CD4-positive, alpha-beta T cell treated with Interleukin-1 beta for 1 hour (primary cell): ENCODE data around the gene TRAPPC10.

Experiments
- DNase-seq, 2 donors: peaks; one replicate each; pipeline ENCODE4 v3.0.0-alpha.2; 2020 to 2022

Gene TRAPPC10

GRCh38 chr21:44070391-44070790 lies 58.3 kb downstream of the TRAPPC10 start:
- no peak for DNase-seq

DNA sequence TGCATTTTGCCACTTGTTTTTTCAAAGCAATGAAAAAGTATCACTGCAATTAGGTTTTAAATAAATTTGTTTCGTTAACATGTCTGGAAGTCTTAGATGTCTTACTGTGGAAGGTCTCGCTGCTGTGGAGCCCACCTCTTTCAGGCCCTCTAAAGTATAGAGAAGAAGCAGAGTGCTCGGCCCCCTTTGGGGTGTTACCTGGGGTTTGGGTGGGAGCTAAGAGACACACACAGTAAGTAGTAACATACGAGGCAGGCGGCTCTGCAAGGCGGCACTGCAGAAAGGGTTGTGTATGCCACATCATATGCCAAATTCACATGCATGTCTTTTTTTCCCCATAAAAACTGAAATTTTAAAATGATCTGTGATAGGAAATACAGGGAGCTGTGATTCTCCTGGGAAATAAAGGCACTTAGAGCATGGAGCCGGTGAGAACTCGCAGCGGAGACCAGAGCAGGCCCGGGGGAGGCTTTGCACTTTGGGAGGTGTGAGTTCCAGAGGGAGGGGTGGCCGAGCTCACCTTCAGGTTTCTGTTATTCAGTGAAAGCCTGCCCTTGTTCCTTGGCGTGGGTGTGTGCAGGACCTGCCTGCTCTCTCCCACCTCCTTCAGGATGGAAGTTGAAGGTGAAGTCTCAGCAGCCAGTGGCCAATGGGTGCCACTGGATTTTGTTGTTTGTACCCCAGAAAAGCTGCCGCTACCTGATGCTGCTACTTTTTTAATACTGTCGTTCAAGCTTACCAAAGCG lies 59.4 kb downstream of the TRAPPC10 start:
- DNase-seq, result no peak

DNA sequence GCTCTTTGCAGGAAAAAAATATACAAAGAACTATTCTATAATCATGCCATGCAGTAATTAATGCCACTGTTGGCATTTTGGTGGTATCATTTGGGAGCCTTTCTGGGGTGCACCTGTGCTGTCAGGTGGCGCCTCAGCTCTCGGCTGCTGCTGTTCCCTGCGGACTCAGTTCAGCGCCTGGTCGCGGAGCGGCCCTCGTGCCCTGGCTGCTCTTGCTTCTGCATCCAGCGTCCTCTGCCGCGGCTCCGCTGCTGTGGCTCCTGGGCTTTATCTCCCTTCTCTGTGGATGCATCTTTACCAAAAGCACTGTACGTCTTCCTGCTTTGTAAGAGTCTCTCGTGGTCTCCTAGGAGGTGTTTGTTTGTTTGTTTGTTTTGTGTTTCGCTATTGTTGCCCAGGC lies 60.0 kb downstream of the TRAPPC10 start:
- DNase-seq, result no peak

GRCh38 chr21:44074315-44074958 lies 62.3 kb downstream of the TRAPPC10 start:
- peak; percentile 28 to 42 for DNase-seq

DNA sequence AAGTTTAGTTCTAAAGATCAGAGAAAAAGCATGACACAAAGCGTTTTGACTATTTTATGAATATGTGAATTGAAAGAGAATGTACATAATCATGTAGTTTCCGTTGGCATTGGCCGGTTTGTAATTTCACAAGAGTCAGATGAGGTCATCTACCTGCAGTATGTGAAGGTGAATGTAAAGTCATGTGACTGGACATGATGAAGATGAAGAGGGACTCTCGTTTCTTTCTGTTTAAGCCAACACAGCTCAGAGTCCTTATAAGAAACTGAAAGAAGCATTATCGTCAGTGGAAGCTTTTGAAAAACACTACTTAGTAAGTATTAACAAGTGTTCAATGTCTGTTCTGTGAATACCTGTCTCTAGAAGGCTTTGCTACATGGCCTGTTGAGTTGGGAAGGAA lies 64.2 kb downstream of the TRAPPC10 start:
- no peak for DNase-seq

GRCh38 chr21:44078411-44078981 lies 66.4 kb downstream of the TRAPPC10 start:
- peak in 1 of 2 donors; percentile 17 for DNase-seq

- DNase-seq, result no peak
Observed at GRCh38 chr21:44079446-44079845, 67.3 kb downstream of the TRAPPC10 start.

DNA sequence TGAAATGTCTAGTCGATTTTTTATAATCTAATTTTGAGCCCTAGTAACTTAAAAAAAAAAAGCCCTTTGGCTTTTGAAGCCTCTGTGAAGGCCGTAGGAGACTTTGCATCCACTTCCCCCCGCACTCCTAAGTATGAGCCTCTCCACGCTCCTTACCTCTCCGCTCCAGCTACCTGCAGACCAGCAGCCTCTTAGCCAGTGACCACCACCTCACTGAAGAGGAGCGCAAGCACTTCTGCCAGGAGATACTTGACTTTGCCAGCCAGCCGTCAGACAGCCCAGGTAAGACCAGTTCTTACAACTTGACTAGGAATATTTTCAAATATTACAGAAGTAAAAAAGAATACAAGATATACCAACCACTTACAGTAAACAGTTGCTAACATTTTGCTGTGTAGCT lies 67.7 kb downstream of the TRAPPC10 start:
- DNase-seq, result no peak

GRCh38 chr21:44082648-44083440 lies 70.7 kb downstream of the TRAPPC10 start:
- DNase-seq, result peak in 1 of 2 donors; percentile 18

GRCh38 chr21:44083631-44084291 lies 71.7 kb downstream of the TRAPPC10 start:
- DNase-seq, result peak; percentile 67 to 71

DNA sequence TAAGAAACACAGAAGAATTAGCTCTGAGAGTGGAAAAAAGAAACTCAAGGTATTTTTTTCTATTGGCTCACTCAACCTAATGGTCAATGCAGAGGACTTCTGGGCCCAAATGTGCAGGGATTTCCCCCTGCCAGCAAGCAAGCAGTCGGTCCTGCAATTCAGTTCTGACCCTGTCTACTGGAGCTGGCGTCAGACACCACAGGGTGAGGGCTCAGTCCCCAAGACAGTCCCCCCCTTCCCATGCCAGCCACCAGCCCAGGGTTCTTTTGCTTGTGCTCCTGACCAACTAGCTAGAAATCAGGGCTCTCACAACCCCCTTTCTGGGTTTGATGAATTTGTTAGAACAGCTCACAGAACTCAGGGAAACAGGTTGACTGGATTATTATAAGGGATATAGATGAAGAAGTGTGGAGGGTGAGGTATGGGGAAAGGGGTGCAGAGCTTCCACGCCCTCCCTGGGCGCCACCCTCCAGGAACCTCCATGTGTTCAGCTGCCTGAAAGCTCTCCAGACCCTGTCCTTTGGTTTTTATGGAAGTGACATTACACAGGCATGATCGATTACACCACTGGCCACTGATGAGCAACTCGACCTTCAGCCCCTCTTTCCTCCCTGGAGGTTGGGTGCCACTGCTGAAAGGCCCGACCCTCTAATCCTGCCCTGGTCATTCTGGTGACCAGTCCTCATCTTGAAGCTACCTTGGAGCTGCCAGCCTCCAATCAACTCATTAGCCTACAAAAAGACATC lies 72.6 kb downstream of the TRAPPC10 start:
- DNase-seq, result peak; percentile 22

GRCh38 chr21:44085491-44086321 lies 73.6 kb downstream of the TRAPPC10 start:
- DNase-seq, result no peak

GRCh38 chr21:44086636-44087425 lies 74.7 kb downstream of the TRAPPC10 start:
- no peak for DNase-seq

DNA sequence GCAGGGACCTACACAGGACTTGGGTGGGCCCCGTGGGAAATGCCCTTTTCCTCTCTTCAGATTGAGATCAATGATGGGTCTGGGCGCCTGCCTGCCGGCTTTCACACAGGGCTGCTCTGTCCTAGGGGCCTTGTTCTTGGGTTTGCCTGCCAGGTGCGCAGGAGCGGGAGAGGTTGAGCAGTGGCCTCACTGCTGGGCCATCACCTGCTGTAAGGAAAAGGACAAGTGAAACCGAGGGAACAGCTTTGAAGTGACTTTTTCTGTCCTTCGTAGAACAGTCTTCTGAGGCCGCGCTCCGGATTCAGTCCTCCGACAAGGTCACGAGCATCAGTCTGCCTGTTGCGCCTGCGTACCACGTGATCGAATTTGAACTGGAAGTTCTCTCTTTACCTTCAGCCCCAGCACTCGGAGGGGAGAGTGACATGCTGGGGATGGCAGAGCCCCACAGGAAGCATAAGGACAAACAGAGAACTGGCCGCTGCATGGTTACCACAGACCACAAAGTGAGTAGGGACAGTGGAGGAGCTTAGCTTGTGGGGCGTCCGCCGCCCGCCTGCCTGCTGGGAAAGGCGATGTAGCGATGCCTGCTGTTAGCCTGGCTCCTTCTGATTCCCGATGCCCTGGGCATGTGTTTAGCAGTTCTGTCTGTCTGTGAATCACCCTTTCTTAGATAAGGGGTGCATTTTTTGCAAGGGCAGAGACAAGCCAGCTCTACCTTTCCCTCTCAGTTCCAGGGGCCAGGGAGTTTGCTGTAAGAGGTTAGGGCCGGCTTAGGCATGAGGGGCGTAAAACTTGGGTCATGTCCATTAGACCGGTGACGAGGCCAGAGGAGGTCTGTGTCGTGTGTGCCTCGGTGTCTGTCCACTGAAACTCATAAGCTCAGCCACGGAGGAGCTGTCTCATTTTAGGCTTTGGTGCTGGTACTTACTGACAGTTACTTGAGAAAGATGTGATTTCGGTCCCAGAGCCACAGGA lies 75.6 kb downstream of the TRAPPC10 start:
- DNase-seq, result peak; percentile 16 to 39

DNA sequence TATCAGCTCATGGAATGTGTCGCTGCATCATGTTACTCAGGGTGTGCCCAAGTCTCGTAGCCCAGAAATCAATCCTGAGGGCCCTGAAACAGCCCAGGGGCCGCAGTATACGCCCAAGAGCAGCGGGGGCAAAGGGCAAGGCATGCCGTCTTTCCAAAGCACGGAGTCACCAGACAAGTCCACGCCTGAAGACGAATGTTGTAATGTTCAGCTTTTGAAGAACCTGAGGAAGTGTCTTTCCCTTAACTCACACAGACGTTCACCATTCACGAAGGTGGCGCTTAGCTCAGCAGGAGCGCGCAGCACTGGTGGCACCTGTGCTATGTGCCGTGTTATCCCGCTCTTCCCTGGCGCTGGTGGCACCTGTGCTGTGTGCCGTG lies 76.3 kb downstream of the TRAPPC10 start:
- DNase-seq, result no peak

DNA sequence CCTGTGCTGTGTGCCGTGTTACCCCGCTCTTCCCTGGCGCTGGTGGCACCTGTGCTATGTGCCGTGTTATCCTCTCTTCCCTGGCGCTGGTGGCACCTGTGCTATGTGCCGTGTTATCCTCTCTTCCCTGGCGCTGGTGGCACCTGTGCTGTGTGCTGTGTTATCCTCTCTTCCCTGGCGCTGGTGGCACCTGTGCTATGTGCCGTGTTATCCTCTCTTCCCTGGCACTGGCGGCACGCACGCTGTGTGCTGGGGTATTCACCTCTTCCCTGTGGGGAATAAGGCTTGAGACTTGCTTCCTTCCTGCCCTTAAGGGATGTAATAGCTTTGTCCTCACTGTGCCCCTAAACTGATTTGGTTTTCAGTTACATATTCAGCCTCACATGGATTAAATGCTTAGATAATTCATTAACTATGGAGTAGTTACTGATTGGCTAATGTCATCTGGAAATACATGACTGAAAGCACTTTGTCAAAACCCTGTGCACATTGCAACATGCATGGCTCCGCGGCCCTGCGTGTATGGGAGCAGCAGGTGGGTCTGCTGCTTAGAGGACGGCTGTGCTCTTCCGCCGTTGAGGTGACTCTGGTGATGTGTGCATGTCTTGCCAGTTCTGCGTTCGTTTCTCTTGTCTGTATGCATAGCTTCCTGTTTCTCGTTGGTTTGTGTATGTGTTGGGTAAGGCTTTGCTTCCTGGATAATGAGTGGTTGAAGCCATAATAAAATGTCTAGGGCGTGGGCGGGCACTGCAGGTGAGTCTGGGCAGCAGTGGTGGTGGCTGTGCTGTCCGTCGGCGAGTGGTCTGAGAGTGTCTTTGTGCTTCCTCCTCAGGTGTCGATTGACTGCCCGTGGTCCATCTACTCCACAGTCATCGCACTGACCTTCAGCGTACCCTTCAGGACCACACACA lies 77.1 kb downstream of the TRAPPC10 start:
- peak; percentile 69 for DNase-seq

DNA sequence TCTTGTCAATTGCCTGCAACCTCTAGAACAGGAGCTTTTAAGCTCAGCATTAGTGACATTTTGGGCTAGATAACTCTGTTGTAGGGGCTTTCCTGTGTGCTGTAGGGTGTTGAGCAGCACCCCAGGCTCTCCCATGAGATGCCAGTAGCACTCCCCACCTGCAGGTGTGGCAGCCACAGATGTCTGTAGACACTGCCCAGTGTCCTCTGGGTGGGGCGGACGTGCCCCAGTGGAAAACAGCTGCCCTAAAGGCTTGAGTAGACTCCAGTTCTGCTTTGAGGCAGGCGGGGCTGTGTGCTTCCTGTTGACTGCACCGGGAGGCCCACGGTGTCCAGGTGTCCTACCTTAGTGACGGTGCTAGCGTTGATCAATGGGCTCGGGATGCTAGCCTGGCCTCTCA lies 78.2 kb downstream of the TRAPPC10 start:
- peak; percentile 28 to 64 for DNase-seq

DNA sequence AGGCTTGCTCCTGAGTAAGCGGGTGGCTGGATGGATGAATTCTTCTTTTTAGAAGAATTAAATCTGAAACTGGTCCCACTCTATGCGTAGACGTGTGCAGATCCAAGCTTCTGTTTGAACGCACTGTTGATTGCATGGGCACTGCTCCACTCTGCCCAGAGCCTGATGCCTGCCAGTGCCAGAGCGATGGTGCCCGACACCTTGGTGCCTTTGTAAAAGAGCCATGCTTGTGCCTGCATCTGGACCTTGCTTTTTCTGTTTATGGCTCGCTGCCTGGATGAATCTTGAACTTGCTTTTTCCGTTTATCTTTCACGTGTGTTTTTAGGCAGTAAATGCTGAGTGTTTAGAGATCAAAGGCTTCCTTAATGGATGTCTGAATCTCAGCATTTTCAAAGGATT lies 80.1 kb downstream of the TRAPPC10 start:
- DNase-seq, result no peak
